NCI-H2107 treated with DMSO at 0.1 percent for 48 hours (cell line): ENCODE data around the gene RRP15.

ENCODE experiments used
- DNase-seq: peaks from one replicate; lab custom pipeline; 2025; ENCODE audit not compliant: unreplicated experiment; lab: John Stamatoyannopoulos, UW

RRP15 gene

DNA sequence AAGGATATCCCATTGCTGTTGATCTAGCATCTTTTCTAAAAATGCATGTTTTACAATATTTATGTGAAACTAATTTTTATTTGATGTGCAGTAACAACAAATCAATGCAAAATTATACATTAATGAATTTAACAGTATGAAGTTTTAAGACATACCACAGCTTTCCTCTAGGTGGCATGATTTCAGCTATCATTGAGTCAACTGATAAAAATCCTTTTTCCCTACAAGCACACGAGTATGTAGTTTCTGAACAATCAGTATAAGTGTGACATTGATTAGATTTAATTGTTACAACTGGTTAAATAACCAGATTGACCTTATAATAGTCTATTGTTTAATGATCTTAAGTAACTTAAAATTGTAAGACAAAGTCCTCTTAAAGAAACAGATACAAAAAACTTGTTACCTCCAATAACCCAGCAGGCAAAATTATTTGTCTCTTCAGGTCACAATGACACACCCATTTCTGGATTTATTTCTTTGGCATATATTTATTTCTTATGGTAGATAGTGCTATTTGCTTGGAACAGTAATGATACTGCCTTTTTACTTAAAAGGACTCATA lies 54.3 kb downstream of the RRP15 start:
- peak; percentile 67 for DNase-seq

DNA sequence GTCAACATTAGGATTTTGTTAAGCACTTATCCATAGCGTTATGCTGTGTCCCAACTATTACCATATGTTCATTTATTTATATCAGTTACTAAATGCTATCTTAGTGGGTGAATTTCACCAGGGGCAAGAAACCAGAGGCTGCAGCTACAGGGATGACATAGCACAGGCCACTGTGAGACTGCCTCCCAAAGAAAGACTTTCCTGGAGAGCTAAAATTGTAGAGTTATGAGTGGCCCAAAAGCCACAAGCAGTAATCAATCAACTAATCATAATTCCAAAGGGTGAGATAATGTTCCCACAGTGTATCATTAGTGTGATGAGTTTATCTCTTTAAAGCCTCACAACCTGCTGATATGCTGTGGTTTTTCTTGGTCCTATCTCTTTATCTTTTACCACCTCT lies 56.2 kb downstream of the RRP15 start:
- DNase-seq: no peak

GRCh38 chr1:218342091-218342490 lies 57.0 kb downstream of the RRP15 start:
- DNase-seq: no peak

DNA sequence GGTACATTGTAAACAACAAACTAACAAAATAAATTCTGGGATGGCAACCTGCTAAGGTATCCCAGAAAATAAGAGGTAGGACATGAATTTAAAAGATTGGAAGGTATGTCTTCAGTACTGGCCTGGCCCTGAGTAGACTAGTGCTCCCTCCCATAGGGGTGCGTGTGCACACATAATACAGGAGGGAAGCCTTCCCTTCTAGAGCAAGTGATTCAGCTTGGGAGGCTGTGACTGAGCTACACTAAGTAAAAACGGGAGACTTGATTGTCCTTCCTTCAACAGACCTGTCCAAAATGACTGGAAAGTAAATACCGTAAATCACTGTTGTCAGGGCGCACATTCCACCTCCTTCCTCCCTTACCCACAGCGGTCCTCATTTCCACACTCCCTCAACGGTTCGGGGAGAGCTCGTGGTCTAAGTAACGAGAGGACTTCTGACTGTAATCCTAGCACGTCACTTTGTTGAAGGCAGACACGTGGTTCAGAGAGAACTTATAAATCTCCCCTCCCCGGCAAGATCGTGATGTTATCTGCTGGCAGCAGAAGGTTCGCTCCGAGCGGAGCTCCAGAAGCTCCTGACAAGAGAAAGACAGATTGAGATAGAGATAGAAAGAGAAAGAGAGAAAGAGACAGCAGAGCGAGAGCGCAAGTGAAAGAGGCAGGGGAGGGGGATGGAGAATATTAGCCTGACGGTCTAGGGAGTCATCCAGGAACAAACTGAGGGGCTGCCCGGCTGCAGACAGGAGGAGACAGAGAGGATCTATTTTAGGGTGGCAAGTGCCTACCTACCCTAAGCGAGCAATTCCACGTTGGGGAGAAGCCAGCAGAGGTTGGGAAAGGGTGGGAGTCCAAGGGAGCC lies 60.0 kb downstream of the RRP15 start, which contains the start of gene TGFB2:
Gene TGFB2, plus strand, starts transcription at position 523 of the 859 bp plus-strand sequence. CDS start 1,366 bp downstream, outside the sequence.
- DNase-seq: no peak

- peak; percentile 39 for DNase-seq
Measured at GRCh38 chr1:218345673-218346390, 60.7 kb downstream of the RRP15 start.

DNA sequence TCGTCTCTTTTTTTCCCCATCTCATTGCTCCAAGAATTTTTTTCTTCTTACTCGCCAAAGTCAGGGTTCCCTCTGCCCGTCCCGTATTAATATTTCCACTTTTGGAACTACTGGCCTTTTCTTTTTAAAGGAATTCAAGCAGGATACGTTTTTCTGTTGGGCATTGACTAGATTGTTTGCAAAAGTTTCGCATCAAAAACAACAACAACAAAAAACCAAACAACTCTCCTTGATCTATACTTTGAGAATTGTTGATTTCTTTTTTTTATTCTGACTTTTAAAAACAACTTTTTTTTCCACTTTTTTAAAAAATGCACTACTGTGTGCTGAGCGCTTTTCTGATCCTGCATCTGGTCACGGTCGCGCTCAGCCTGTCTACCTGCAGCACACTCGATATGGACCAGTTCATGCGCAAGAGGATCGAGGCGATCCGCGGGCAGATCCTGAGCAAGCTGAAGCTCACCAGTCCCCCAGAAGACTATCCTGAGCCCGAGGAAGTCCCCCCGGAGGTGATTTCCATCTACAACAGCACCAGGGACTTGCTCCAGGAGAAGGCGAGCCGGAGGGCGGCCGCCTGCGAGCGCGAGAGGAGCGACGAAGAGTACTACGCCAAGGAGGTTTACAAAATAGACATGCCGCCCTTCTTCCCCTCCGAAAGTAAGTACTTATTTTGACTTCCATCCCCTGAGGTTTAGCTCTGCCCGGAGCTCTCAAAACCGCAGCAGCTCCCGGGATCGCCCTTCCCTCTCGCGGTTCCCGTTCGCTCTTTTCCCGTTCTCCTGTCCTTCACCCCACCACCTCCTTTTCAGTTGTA lies 61.5 kb downstream of the RRP15 start:
- no peak for DNase-seq

- no peak for DNase-seq
Measured at GRCh38 chr1:218347336-218347722, 62.2 kb downstream of the RRP15 start.

DNA sequence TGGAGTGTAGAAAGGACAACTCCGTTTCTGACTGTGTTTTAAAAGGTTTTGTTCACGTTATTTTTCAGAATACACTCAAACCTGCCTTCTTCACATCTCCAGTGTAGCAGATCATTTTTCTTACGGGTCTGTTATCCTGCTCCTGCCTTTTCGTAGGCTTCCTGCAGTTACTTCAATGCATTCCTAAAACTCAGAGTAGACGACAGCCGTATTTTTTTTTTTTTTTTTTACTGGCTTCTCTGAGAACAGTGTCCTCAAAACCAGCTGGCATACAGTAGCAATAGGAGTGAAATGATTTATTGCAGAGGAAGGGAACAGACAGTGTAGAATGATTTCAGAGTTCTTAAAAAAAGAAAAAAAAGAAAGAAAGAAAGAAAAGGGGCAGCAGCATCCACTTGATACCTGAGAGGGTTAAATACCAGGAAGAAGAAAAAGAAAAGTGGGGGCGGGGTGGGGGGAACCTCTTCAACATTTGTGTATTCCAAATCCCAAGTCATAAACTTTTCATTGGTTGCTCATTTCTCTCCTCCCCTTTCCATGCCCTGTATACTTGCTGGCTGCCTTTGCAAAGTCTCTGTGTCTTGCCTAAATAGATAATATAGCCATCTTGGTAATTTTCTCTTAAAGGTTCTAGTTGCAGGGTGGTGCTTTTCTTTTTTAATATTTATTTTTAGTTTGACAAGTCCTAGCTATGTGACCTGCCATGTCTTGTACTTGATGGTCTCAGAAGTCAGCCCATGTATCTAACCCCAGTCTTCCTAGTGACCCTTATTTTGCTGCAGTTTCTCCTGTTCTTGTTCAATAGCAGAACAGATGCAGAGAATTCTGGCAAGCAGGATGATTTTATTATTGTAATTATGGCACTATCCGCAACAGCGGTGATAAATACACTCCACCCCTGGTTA lies 62.9 kb downstream of the RRP15 start:
- no peak for DNase-seq

GRCh38 chr1:218348628-218349071 lies 63.6 kb downstream of the RRP15 start:
- DNase-seq: peak; percentile 28

GRCh38 chr1:218349348-218350034 lies 64.4 kb downstream of the RRP15 start:
- no peak for DNase-seq

GRCh38 chr1:218350035-218350525 lies 65.0 kb downstream of the RRP15 start:
- DNase-seq: no peak

GRCh38 chr1:218350801-218351266 lies 65.7 kb downstream of the RRP15 start:
- no peak for DNase-seq

DNA sequence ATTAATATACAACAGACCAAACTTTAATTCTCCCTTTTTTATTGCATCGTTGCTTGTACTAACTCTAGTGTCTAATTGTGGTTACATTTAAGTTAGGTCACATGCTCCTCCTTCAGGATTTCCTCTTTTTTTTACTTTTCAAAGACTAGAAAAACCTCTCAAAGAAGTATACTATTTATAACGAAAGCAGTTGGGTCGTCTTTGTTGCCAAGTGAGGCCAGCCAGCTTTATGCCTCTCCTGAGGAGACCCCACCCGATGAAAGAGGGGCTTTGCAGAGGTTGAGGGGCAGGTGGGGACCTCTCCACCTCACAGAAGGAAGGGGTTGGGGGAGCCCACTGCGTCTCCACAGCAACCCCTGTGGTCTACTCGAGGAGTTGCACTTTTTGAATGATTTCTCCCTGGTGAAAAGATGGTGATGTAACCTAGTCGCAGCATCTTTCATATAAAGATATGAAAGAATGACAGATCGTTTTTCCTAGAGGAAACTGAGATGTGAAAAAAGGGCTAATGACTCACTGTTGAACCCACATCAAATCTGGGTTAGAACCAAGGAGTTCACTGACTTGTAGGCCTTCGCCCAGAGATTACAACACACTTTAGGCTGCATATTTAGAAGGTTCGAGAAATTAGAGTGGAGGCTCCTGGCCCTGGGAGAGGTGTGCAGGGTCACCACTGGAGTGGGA lies 66.4 kb downstream of the RRP15 start:
- DNase-seq: no peak

- DNase-seq: no peak
Measured at GRCh38 chr1:218352075-218352438, 67.0 kb downstream of the RRP15 start.

DNA sequence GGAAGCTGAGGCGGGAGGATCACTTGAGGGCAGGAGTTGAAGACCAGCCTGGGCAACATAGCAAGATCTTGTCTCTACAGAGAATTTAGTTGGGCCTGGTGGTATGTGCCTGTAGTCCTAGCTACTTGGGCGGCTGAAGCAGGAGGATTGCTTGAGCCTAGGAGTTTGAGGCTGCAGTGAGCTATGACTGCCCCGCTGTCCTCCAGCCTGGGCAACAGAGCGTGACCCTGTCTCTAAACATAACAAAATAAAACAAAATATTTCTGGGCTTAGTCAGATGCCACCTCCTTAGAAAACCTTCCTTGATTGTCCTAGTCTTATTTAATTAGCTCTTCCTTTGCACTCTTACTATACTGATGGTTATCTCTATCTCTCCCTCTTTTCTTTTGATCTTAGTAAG lies 68.6 kb downstream of the RRP15 start:
- DNase-seq: no peak

DNA sequence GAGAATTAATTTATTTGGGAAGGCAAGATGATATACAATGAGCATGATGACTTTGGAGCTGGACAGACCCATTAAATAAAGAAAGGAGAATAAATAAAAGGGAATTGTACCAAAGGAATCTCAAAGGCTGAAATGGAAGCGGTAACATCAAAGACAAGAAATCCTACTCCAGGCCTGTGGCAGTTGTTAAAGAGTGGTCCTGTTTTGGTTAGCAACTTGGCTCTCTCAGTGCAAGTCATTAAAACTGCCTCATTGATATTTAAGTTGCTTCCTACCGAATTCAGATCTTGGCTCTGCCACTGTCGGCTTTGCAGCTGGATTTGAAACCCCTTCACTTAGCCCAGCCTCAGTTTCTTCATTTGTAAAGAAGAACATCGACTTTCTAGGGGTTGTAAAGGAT lies 70.2 kb downstream of the RRP15 start:
- DNase-seq: no peak

DNA sequence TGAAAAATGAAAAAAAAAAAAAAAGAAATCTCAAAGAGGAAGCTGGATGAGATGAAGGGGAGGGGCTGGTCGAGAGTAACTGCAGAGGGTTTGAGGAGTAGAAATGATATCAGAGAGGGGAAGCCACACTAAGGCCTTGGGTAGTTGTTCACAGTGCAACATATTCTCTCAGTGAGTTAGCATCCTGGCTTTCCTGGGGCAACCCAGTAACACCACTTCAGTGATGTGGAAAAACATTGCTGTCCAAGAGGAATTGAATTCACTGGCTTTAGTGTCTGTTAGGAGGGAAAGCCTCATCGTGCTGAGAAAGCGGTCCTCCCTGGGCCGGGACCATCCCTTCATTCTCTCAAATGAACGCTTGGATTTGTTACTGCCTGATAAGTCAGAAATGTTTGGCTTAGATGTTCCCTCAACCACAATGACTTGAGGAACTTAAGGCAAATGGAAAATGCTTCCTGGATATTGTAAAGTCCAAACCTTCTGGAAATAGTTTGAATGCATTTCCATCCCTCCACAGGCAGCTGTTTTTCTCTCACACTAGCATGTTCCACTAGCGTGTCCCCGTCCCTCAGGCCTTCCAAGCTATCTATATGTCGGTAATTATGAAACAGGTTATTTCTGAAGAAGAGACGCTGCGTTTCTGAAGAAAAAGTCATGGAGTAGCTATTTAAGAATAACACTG lies 72.3 kb downstream of the RRP15 start:
- DNase-seq: no peak

GRCh38 chr1:218357893-218358232 lies 72.8 kb downstream of the RRP15 start:
- DNase-seq: no peak
